Activated CD4-positive, CD25-positive, alpha-beta regulatory T cell treated with anti-CD3 and anti-CD28 coated beads, Interleukin-2, amount 50 U/mL, for 16 hours (primary cell): ENCODE results near the gene MOB3B.
"Not testable (repeated sequence)": the region's sequence is repeated elsewhere in the genome, so short reads cannot be mapped to it uniquely, and the experiment has no call there.

ENCODE experiments used
- DNase-seq: peaks from one replicate; pipeline ENCODE4 v3.0.0-alpha.2; 2020; ENCODE audit warnings: low read depth, low spot score

MOB3B gene

DNA sequence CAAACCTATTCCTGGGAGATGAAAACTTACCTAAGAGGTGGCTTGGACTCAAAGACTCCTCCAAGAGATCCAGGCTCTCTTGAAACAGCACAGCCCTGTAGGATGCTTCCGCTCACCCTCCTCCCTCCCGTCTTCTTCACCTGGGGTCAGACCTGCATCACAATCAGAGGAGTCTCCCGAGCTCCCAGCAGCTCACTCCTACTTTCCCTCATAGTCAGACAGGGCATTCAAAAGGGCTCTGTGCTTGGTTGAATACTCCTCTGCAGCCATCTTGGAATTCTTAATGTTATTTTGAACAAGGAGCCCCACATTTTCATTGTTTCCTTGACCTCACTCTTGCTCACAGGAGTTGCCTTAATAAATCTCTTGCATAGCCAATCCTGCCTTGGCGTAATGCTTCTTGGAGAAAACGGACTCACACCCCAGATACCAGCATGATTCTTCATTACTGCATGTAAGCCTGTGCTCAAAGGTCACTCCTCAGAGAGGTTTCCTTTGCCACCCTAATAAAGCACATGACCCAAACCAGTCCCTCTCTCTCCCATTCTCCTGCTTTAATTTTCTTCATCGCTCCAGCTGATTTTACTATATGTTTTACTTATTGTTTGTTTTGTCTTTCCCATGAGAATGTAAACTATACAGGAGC lies 52.6 kb downstream of the MOB3B start:
- no peak for DNase-seq

DNA sequence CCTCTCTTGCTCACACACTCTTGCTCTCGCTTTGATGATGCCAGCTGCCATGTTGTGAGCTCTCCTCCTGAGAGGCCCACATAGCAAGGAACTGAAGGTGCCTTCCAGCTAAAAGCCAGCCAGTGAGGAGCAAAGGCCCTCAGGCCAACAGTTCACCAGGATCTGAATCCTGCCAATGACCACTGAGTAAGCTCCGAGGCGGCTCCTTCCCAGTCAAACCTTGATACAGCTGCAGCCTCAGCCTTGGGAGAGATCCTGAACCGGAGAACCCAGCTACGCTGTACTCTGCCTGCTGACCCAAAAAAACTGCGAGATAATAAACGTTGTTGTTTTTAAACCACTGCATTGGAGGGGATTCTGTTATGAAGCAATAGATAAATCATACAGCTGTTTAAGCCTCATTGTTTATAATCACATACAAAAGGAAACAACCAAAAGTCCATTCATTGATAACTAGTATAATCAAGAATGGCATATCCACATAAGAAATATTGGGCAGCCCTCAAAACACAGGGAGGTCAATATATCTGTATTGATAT lies 54.5 kb downstream of the MOB3B start:
- DNase-seq, result no peak

DNA sequence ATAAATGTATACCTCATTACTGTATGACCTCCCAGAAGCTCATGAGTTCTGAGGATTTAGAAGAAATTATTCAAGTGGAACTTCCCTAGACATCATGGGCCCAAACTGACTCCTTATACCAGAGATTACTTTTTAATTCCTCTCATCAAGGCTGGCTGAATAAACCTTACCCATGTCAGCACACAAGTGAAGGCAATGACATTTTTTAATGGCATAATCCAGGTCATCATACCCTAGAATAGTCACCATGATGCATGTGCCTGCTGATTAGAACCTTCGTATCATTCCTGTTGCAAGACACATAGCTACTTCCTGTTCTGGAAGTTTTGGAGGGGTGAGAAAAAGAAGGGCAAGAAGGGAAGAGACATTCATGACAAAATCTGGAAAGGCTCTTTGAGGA lies 55.3 kb downstream of the MOB3B start:
- no peak for DNase-seq

DNA sequence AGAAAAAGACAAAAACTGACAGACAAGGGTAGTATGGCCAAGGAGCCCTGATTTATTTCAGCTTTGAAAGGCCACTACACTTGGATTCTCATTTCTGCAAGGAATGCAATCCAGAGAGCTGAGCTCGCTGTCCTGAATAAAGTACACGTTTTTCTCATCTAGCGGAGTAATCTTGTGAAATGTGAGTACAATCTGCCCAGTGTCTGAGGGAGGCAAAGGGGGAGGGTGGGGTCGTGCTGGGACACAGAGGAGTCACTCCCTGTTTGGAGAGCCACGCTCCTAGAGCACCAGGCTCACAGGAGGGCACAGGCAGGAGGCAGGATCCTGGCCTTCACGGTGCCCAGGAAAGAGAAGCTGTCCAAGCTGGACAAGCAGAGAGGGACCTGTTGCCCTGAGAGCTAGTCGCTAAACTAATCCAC lies 56.5 kb downstream of the MOB3B start:
- no peak for DNase-seq

DNA sequence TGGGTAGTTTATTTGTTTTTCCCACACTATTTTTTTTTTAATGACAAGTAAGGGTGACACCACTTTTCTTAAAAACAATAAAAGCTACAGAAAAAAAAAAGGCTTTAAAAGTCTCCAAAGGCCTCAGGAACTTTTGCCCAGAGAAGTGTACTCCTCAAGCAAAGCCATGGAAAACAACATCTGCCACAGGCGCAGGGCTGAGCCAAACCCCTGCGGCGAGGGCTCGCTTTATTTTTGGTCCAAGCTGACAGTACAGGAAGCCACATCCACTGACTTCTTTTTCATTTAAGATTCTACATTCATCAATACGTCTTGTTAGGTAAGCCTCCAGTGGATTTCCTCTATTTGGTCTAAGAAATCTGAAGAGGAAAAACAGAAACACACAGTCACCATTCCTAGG lies 57.4 kb downstream of the MOB3B start:
- DNase-seq, result no peak

DNA sequence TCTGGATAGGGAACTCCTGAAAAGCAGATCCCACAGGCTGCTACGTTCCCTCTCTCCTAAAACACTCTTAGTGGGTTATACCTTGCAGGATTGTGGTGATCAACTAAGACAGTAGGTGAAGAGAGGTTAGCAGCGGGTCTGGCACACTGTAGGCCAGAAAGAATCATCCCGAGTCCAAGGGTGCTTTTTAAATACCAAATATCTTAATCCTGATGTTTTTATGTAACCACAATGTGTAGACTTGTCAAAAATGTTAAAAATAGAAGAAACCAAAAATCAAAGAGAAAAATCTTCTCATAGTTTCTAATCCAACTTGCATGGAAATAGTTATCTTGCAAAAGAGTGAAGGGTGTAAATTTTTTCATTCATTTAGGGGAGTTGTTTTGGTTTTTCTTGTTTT lies 57.8 kb downstream of the MOB3B start:
- no peak for DNase-seq

DNA sequence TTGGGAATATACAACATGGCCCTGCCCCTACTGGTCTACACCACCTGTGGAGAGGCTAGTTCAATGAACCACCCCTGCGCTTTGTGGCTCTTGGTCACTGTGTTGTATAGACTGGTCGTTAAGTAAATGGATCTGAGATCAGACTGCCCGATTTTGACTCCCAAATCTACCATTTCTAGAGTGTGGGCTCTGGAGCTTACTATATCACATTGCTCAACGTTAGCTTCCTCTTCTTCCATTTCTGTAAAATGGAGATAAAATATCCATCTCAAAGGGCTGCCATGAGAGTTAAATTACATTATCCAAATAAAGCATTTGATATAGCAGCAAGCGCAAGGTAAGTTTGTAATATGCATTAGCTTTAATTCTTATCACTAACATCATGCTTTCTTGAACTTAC lies 58.2 kb downstream of the MOB3B start:
- DNase-seq, result no peak

DNA sequence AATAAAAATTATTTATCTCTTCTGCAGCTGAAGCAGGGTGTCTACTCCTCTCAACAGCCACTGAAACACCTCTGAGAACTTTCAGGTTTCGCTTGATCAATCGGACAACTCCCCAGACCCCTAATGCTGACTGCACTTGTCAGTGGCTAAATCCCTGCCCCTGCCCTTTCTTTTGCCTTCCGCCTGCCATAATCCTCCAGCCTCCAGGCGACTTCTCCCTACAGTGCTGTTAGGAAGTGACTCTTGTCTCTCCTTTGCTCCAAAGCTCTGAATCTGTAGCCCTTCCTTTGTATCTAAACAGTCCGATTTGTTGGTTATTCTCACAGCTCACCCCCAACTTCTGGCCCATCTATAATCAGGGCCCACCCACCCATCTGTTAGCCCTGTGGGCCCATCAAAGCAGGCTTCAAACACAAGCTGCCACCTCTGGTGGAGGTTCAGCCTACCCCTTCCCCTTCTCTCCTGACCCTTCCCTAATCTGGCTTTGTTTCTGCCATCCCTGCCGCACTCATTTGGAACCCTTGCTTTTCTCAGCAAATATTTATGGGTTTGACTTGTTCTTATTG lies 59.2 kb downstream of the MOB3B start:
- DNase-seq, result no peak

DNA sequence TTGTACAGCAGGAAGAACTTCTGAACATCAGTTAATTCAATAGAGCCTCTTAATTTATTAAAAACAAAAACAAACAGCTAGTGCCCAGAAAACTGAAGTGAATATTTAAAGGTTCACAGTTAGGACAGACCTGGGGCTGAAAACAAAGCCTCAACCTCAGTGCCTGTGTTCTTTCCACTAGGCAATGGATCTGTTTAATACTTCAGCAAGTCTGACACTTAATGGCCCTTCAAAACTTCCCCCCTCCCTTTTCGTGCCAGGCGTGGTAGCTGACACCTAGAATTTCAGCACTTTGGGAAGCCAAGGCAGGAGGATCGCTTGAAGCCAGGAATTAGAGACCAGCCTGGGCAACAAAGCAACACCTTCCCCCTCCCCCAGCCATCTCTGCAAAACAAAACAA lies 60.1 kb downstream of the MOB3B start:
- no peak for DNase-seq

DNA sequence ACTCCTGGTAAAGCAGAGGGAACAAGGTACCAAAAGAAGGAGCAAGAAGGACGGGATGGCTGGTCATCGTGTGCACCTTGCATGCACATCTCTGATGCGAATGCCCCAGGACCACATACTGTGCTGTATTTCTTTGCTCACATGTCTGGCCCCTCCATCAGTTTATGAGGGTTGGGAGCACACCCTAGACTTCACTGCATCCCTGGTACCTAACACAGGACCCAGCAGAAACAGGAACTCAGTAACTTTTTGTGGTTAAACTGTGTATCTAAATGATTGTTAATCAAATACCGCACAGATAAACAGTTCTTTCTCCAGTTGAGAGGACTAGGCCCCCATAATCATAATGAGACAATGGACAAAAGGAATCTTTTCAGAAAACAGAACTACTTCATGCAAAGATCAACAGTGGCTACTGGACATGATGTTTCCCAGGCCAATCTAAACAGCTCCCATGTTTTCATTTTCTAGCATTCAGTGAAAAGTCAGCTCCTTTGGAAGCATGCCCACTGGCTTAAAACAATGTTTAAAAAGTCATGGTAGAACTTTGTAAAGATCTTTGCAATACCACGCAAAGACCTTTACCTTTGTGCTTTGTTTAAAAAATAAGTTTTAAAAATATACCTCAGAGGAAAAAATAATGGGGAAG lies 61.0 kb downstream of the MOB3B start:
- no peak for DNase-seq

DNA sequence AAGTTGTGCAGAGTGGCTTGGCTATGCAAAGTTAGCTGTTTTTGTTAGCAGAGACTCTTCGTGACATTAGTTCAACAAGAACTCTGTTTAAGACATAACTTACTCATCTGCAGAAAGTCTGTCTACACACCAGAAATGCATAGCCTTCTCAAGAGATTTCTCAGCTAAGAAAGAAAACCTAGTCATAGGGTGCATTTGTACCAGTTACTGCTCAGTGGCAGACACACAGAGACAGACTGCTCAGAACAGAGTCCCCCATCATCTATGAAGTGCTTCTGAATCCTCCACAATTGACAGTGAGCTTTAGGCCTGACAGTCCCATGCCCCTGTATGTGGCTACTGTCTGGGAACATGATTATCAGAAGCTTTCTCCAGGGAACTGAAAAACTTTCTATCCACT lies 61.6 kb downstream of the MOB3B start:
- no peak for DNase-seq

DNA sequence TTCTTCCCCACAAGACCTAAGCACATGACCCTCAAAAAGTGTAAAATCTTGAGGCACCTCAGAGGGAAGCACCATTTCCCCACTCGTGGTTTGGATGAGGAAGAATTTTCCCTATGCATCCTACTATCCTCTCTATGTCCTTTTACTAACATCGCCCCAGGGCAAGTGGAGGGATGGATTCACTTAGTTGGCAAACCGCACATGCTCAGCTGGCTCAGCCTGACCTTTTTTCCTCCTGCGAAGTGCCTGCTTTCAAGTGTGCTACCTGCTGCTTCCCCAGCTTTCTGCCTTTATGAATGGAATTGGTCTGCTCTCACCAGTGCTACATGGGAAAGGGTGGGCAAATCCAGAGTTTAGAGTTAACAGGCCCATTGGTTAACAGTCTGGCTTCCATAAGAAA lies 62.1 kb downstream of the MOB3B start:
- DNase-seq, result no peak

DNA sequence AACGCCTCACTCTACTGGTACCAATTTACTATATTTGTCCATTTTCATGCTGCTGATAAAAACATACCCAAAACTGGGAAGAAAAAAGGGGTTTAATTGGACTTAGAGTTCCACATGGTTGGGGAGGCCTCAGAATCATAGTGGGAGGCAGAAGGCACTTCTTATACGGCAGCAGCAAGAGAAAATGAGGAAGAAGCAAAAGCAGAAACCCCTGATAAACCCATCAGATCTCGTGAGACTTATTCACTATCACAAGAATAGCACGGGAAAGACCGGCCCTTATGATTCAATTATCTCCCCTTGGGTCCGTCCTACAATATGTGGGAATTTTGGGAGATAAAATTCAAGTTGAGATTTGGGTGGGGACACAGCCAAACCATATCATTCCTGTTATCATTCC lies 63.1 kb downstream of the MOB3B start:
- not testable (repeated sequence) for DNase-seq

DNA sequence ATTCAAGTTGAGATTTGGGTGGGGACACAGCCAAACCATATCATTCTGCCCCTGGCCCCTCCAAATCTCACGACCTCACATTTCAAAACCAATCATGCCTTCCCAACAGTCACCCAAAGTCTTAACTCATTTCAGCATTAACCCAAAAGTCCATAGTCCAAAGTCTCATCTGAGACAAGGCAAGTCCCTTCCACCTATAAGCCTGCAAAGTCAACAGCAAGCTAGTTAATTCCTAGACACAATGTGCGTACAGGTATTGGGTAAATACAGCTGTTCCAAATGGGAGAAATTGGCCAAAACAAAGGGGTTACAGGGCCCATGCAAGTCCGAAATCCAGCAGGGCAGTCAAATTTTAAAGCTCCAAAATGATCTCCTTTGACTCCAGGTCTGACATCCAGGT lies 64.7 kb downstream of the MOB3B start:
- not testable (repeated sequence) for DNase-seq

DNA sequence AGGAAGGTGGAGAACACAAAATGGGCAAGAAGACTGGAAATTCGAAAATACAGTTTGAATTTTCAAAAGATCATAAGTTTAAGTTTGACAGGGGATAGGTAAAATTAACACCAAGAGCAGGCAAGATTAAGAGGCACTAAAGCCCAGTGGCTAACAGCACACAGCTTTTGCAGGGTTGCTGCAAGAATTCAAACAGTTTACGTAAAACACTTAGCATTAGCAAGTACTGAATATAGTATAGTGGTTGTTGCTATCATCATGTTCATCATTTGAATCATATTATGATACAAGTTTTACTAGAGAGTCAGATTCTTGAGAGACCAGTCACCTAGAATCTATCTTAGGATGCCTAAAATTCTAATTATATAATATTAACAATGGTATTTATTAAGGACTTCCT lies 66.8 kb downstream of the MOB3B start:
- DNase-seq, result no peak

DNA sequence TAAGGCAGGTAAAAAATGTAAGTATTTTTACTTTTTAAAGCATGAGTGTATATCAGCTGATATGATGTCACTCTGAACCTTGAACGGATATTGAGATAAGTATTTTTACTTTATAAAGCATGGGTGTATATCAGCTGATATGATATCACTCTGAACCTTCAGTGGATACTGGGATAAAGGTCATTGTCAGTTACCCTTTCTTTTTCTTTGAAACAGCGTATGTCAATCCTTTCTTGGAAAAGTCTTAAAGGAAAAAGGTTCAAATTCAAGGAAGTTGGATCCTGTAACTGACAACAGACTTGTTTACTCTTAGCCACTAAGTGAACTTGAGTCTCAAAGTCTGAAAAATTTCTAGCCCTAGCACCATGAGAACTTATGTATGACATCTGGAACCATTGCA lies 67.2 kb downstream of the MOB3B start:
- DNase-seq, result no peak

DNA sequence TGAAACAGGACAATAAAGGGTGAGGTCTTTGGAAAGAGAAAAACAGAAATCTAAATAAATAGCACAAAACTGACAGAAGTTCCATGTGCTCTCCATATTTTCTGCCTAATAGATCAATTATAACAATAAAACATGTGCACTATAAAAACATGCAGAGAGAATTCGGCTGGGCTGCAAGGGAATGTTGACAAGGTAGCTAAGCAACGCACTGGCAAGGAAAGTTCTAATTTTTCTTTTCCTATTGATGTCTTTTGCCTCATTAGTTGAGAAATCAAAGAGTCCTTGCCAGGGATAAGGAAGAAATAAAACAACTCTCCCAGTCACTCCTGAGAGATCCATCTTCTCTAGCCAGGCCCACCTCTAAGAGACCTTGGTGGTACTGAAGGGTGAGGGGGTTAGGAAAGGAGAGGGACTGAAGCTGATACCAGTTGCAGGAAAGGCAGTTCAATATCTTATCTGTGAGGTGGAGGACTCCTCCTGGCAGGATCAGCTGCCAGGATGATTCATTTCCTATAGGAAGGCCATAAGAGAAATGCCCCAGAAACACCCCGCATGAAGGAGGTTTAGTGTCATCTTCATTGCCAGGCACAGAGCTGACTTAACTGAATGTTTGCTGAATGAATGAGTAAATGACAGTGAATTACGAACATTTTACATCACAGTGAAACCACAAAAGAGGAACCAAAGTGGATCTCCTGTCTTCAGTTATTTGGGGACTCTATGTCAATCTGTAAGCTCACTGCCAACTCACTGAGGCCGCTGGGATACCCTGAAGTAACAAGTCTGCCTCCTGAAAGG lies 69.2 kb downstream of the MOB3B start:
- DNase-seq, result no peak

DNA sequence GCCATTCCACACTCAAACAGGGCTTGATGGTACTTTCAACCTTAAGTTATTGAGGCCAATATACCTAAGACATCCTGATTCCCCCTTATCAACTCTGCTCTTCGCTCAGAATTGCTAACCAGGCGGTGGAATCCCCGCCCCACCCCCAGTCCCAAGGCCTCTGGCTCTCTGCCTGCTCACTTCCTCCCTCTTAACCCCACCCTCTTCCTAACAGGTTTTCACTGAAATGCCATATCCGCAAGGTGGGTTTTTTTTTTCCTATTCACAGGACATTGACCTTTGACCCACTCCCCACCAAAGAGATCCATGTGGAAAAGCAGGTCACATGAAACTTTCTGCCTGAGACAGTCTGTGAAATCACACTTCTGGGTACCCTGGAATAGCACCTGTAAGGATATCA lies 72.2 kb downstream of the MOB3B start:
- DNase-seq, result no peak

DNA sequence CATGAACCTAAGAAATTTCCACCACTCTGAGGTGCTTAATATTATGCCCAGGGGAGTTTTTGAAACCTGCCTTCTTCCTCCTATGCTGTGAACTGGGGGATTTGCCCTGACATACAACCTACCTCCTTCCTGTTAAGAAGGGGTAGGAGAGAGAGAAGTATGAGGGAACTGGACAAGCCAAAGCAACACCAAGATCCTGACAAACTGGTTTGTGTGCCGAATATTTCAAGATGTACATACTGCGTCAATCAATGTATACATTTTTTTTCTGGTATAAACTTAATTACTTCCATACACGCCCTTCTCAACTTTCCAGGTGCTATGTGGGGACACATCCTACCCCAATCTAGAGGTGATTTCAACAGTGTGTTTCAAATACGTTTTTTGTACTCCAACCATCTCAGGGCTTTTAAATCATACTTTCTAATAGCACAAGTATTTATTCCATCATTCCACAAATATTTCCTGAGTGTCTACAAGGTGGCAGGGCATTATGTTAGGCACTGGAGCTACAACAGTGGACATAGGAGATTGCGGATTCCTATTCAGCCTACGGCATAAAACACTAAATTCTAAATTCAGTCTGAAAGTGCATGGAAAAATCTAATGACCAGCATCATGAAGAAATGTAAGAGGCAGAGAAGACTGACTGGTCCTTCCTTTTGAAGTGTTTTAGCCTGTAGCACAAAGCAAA lies 75.6 kb downstream of the MOB3B start:
- no peak for DNase-seq

DNA sequence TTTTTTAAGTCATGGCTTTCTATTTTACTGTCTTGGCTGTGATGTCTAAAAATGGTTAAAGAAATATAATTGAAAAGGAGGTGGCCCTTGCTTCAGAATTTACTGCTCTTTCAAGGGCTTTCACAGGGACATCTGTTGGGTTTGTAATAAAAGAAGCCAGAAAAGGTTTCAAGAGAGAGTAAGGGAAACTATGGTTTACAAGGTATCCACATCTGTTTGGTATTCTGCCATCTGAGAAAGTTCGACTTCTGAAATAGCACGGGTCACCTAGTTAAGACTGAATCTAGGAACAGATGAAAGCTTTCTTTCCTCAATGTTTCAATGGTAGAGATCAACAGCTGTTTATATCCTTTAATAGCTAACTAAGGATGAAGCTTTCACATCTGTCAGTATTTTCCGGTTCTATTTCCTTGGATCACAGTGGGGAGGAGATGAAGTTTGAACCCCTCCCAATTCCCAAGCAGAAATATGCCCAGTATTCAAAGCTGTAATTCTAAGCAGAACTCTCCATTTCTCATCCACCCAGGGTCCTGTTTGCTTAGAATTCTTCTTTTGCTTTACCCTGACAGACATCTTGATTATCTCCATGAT lies 78.3 kb downstream of the MOB3B start:
- no peak for DNase-seq

DNA sequence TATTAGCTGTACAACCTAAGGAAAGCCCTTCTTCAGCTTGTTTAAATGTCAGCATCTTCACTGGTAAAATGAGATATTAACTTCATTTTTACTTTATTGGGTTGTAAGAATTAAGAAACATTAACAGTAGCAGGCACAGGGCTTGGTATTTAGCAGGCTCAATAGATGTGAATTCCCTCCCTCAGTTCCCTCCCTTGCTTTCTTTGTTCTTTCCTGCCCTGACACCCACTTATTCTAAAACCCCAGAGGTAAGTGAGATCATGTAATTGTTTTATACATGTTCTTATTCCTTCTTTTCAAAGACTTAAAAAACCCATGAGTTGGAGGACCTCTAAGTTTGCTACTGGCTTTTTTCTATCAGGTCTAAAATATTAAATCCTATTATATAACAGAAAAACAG lies 78.9 kb downstream of the MOB3B start:
- DNase-seq, result no peak
